Stimulated activated CD8-positive, alpha-beta memory T cell treated with anti-CD3 and anti-CD28 coated beads, Interleukin-7, amount 100 ng/mL, for 4 hours (primary cell): ENCODE results near the gene UBE3C.
A peak's percentile ranks its signal among the peaks of the same experiment; 100 is the strongest.
"Not testable (repeated sequence)": the region's sequence is repeated elsewhere in the genome, so short reads cannot be mapped to it uniquely, and the experiment has no call there.

ENCODE experiments used
- DNase-seq, 2 donors: peaks; one replicate each; pipeline ENCODE4 v3.0.0-alpha.2; 2020; ENCODE audit warnings: low read depth in 2 of 2

Gene UBE3C

DNA sequence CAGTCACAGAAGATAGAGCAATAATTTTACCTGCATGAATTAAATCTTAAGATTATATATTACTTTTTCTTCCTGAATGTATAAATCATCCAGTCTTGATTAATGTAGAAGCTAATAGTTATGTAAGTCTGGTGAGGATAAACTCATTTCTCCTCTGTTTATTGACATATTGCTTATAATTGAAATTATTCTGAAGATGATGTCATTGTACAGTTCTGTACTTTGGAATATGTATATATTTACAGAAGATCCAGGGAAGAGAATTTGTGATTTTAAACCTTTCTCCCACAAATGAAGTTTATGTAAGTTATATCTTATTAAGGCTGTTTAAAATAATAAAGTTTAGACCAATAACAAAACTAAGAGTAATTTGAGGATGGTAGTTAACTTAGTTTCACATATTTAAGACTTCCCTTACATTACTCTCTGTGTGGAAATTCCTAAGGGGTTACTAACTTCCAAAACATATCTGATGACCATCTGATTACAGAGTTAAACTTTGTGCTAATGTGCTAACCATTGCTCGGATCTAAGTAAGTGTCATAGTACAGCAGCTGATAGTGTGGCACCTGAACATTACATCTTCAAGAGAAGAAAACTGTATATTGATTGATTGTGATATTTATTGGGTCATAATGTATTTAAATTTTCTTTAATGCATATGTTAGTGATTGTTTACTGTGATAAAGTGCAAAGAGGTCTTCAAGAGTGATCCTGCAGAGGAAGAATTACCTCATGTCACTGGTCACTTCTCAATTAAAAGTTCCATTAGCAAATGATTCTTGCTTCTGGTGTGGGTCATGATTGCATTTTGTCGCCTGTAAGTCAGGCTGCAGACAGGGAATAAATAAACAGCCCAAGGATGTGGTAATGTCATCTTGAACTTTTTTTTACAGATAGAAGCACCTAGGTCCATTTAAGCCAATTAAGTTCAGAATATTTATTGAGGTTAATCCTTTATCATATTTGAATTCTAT is 96.9 kb downstream of the UBE3C start:
- DNase-seq = no peak

DNA sequence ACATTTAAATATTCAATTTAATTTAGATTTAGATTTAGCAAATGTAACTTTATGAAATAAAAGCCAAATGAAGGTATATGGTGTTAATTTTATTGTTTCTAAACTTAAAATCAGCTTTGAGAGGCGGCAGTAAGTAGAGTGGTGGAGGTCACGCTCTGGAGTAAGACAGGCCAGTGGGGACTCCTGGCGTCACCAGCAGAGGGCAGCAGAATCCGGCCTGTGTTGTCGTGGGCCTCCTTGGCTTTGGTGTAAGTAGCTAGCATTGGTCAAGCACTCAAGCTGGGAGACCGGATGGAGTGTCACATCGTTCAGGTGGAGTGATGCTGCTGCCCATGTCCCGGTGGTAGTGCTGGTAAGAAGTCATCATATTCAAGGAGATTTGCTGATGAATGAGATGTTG is 99.4 kb downstream of the UBE3C start:
- no peak for DNase-seq

DNA sequence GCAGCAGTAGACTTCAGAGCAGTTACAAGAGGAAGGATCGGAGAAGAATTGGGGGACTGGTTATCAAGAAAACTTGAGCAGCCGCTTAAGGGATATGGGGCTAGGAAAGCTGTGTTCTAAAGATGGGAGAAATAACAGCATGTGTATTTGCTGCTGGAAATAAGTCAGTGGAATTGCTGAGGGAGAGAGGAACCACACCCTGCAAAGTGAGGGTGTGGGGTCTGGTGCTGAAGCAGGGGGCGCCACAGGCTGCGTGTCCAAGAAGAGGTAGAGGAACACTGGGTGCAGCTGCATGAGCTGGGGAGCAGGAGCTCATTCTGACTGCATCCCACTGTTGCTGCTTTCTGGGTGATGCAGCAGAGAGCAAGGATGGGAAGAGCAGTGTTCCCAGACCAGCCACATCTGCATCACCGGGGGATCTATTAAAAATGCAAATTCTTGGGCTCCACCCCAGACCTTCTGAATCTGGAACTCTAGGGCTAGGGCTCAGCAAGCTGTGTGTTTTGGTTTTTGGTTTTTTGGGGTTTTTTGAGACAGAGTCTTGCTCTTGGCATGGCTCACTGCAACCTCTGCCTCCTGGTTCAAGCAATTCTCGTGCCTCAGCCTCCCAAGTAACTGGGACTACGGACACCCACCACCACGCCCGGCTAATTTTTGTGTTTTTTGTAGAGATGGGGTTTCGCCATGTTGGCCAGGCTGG is 101.0 kb downstream of the UBE3C start:
- DNase-seq = no peak

DNA sequence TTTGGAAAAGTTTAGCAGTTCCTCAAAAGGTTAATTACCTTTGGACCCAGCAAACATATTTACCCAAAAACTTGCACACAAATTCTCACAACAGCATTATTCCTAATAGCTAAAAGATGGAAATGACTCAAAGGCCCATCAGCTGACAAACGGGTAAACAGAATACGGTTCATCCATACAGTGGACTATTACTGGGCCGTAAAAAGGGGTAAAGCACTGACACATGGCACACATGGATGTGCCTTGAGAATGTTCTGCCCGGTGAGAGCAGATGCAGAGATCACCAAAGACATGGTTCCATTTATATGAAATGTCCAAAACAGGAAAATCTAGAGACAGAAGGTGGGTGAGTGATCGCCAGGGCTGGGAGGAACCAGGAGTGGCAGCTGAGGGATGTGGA is 102.9 kb downstream of the UBE3C start:
- no peak for DNase-seq

DNA sequence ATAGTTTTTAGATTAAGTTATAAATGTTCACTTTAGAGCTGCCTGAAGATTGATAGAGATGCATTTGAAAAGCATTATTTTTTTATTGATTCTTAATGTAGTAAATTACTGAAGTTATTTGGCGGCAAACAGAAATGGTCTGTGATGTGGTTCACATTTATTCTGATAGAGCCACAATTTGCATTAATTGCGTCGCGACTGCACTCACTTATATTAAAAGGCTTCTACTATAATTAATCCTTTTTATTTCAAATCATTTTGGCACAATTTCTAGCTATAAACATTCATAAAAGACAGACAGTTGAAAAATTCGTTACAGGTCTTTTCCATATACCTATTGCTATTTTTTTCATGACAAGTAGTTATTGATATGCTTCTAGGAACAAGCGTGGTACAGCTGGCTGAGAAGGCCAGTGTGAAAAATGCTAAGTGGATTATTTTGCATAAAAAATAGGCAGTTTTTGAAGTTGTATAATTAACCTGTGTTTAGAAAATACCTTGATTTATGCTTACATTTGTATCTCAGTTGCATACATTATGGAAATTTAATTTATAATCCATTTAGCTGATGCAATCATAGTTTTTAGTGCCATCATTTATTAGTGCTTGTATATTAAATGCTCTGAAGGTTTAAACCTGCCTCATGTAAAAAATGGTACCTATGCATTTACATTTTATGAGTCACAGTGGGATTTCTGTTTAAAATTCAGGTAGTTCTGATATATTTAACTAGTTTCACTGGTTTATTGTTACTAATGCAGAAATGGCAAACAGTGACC is 106.0 kb downstream of the UBE3C start:
- no peak for DNase-seq

DNA sequence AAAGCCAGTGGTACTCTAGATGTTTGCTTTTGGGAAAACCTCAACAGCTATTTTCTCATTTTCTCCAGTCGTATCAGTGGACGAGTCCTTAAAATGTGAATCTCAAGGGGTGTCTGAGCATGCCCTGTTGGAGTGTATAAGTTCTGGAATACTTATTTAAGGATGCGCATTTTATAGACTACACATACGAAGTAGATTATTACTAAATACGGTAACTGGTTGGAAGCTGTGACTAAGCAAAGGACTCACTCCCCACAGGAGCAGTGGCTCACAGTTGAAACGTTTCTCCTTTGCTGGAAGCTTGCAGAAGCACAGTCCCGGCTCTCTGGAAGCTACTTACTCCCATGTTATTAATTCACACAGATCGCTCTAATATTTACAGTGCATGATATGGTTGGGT is 107.3 kb downstream of the UBE3C start:
- no peak for DNase-seq

DNA sequence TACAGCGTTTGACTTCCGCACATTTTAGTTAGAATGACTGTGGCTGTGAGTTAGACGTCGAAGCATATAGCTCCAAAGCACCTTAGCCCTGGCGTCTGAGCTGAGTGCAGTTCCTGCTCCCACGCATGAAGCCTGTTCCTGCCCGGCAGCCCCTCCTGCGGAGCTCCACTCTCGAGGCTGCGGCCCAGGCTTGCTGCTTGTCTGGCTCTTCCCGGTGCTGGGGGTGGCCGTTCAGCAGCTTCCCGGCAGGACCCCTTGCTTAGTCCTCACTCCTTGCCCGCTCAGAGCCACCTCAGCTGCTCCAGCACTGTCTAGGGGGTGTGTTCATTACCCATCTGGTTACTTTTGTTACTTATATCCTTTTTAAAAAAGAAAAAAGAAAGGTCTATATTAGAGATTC is 109.9 kb downstream of the UBE3C start:
- DNase-seq = no peak

DNA sequence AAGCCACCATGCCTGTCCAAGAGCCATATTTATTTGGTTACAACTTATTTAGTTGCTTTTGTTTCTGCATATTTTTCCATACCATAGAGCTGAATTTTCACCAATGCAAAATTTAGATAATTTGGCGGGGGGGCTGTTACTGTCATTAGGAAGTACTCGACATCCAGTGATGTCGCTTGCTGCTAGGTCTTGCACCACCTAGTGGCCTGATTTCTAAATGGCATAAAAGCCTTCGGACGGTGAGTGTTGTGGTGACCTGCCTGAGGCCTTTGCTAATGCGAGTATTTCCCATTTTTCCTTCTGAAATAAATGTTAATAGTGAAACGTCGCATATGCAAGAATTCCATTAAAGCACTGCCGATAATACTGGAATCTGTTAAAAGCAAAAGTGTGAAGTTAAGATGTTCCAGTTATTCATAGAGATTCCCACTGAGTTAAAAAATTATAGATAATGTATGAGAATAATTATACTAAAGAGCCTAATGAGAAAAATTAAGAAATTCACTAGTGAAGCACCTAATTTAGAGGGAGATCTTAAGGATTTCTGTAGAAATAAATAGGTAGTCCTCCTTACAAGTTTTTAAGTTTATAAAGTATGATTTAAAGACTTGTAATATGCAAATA is 112.0 kb downstream of the UBE3C start:
- peak; percentile 14 to 21 for DNase-seq

DNA sequence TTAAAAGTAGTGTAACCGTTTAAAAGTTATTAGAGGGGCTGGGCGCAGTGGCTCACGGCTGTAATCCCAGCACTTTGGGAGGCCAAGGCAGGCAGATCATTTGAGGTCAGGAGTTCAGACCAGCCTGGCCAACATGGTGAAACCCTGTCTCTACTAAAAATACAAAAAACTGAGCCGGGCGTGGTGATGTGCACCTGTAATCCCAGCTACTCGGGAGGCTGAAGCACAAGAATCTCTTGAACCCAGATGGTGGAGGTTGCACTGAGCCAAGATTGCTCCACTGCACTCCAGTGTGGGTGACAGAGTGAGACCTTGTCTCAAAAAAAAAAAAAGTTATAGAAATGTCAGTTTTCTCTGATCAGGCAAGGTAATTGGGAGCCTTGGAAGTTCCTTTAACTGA is 113.1 kb downstream of the UBE3C start:
- not testable (repeated sequence) for DNase-seq

DNA sequence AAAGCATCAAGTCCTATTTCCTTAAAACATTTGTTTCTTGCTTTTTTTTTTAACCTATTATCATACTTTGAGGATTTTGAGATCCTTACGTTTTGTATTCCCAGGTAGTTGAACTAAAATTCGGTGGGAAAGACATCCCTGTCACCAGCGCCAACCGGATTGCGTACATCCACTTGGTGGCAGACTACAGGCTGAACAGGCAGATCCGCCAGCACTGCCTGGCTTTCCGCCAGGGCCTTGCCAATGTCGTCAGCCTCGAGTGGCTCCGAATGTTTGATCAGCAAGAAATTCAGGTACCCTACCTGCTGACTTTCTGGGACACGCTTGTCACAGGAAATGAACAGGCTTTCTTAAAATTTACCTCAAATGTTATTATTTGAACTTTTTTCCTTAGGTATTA is 115.1 kb downstream of the UBE3C start:
- no peak for DNase-seq

DNA sequence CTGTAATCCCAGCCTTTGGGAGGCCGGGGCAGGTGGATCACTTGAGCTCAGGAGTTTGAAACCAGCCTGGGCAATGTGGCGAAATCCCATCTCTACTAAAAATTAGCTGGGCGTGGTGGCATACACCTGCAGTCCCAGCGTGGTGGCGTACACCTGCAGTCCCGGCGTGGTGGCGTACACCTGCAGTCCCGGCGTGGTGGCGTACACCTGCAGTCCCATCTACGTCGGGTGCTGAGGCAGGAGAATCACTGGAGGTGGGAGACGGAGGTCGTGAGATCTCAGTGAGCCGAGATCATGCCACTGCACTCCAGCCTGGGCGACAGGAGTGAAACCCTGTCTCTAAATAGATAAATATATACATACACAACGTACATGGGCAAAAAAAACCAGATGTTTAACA is 116.1 kb downstream of the UBE3C start:
- not testable (repeated sequence) for DNase-seq

DNA sequence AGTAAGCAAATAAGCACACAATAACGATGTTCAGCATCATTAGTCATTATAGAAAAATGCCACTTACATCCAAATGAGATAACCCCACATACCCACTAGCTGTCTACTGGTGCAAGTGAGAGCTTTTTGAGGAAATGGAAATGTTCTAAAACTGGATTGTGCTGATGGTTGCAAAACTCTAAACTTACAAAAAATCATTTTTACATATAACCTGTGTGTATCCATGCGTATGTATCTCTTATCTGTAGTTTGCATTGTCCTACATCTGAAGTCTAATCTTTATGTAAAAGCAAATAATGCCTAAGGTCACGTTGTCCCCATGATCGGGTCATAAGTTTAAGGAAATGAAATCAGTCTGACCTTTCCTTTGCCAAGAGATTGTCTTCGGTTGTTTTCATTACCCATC is 116.5 kb downstream of the UBE3C start:
- DNase-seq = no peak

DNA sequence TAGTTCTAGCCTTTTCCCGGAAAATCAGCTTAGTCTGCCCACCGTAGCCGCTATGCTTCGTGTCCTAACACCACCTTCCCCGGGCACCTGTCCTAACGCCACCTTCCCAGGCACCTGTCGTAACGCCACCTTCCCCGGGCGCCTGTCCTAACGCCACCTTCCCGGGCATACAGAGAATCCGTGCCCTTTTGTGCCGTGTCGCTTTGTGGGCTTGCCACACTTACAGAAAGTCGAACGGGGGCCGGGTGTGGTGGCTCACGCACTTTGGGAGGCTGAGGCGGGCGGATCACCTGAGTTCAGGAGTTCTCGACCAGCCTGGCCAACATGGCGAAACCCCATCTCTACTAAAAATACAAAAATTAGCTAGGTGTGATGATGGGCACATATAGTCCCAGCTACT is 124.4 kb downstream of the UBE3C start:
- no peak for DNase-seq

DNA sequence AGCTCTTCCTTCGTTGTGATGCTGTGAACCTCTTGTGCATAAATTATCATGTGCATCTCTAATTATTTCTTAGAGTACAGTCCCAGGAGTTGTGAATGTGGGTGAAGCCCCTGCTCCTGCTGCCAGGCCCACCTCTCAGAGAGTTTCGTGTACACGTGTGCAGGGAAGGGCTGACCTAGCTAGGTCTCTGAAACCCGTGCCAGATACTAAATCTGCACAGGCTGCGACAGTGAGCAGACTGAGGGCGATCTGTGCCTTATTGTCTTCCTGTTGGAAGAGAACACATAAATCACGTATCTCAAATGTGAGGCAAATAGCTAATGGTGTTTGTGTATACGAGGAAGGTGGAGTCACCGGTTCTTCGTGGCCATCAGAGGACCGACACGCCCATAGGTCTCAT is 126.3 kb downstream of the UBE3C start:
- no peak for DNase-seq

DNA sequence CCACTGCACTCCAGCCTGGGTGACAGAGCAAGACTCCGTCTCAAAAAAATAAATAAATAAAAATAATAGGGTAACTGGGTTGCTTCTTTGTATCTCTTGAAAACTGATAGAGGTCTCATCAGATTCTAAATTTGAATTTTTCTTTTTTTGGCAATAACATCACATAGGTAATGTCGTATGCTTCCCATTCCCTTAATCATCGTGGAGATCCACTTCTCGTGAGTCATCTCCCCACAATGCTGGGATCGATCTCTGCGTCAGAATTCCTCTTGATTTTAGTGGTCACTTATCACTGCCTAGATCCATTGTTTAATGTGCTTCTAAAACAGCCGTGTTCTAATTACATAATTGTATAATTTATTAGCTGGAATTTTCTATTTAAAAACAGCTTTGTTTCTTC is 127.5 kb downstream of the UBE3C start:
- DNase-seq = no peak

DNA sequence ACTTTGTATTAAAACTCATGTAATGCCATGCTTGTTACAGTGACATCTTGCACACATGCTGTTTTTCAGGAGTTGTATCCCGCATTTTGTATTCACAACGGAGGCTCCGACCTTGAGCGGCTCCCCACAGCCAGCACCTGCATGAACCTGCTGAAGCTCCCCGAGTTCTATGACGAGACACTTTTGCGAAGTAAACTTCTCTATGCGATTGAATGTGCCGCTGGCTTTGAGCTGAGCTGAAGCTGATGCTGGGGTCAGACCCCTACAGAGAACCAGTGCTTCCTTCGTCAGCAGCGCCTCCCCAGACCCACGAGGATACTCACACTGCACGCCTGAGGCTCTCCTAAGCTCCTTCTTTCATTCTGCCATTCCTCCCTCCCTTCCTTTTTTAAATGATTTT is 128.8 kb downstream of the UBE3C start:
- DNase-seq = no peak

DNA sequence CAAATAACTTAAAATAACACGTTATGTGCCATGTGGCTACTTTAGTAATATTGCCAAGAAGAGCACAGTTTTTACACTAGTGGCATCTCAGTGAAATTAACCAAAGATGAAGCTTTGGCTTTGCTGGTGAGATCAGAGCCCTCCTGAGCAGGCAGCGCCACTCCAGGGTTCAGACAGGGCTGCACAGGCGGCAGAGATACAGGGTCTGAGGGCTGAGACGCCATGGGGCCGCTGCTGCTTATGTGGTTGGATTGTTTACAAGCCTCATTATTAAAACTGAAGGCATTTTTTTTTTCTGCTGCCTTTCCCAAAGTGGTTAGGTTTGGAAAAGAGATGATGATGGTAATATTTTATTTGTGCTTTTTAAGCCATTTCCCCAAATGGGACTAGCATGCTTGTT is 129.2 kb downstream of the UBE3C start:
- DNase-seq = no peak

DNA sequence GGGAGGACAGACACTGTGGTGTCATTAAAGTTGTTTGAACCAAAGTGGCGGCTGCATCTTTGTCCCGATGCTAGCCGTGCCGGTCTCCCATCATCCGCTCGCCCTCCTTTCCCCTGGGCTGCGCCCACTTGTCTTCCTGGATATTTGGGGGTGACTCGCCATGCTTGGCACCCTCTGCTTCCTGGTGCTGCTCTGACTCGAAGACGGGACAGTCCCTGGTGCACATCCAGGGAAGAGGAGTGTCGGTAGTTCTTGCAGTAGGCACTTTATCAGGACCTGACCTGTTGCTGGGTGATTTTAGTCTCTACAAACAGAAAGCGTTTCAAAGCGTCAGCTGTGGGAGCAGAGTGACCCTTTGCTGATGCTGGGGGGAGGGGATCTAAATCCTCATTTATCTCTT is 129.8 kb downstream of the UBE3C start:
- DNase-seq = no peak

DNA sequence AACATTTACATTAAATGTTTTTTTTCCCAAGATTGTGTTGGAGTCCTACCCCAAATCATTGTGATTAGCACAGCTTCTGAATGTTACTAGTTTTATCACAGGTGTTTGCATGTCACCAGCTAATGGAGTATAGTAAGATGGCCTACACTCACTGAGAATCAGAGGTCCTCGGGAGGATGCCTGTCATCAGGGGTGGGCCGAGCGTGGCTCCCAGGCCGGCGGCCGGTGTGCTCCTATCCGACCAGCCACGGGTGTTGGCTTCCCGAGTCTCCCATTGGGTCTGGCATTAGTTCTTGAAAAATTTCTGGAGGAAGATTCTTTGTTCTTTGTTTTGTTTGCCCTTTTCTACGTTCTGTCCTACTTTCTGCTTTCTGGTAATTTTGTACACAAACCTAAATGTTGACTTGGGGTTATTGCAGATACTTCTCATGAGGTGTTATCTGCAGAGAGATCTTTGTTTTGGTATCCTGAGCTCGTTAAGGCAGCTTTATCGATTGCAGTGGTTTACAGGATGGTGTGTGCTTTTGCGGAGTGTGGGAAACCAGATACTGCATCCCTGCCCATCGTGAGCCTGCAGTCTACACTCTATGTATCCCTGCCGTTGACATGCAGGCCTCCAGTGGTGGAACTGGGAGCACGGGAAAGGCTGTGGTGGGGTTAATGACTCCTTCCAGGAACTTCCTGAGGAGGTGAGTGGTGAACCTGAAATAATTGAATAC is 130.8 kb downstream of the UBE3C start:
- no peak for DNase-seq

DNA sequence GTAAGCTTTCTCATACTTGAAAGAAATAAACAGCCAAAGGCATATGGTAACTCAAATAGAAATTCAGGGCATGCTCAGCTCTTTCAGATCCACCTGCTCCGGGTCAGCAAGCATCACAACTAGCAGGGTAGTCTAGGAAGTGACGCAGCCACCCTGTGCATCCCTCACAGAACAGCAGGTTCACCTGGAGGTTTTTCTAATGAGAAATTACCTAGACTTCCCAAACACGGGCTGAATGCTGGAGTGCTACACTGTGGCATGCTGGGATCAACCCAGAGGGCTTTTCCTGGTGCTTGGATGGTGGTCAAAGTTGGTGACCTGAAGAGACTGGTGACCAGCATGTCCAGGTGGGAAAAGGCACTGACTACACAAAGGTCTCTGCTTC is 131.3 kb downstream of the UBE3C start:
- DNase-seq = no peak

DNA sequence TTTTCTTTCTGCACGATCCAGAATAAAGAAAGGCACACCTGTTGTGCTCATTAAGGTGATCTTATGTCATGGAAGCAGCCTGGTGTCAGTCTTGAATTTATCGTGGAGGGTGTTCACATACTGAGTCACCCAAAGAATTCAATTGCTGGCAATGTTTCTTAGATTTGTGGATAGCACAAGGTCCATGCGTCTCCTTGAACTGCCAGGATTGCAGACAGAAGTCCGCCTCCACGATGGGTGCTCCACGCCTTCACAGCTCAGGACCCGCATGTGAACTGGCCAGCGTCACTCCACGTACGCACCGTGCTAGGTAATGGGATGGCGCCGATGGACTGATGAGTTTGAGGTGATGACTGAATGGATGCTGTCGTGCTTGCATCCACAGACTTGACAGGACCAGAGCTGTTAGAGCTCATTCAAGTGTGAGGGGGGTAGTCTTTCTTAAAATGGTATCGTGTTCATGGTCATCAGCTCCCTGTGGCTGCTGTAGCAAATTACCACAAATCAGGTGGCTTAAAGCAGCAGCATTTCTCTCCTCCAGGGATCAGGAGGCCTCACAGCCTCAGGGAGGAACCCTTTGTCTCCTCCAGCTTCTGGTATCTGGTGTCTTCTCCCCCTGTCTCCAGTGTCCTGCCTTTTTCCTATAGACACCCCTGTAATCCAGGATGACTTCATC is 132.7 kb downstream of the UBE3C start:
- DNase-seq = no peak
